HG03521 (cell line): ENCODE results near the gene CEBPG.

Source experiments
- ATAC-seq: cut with Tn5 transposase; IDR thresholded peaks from one replicate; pipeline ENCODE4 v1.9.1; 2021; ENCODE audit warnings: mild to moderate bottlenecking, moderate library complexity; ENCODE audit not compliant: unreplicated experiment

CEBPG gene

GRCh38 chr19:33379151-33379829 is 5.8 kb downstream of the CEBPG start:
- no peak for ATAC-seq

- ATAC-seq, result no peak
Measured at GRCh38 chr19:33381101-33381500, 7.6 kb downstream of the CEBPG start.

- no peak for ATAC-seq
Measured at GRCh38 chr19:33382006-33382405, 8.5 kb downstream of the CEBPG start.

GRCh38 chr19:33382982-33383381 is 9.5 kb downstream of the CEBPG start:
- no peak for ATAC-seq

- ATAC-seq, result no peak
Measured at GRCh38 chr19:33383720-33384292, 10.3 kb downstream of the CEBPG start.

GRCh38 chr19:33384983-33385382 is 11.5 kb downstream of the CEBPG start:
- ATAC-seq, result no peak

GRCh38 chr19:33385956-33386355 is 12.4 kb downstream of the CEBPG start:
- no peak for ATAC-seq

- no peak for ATAC-seq
Measured at GRCh38 chr19:33386361-33386858, 12.9 kb downstream of the CEBPG start.

- no peak for ATAC-seq
Measured at GRCh38 chr19:33387351-33388230, 14.1 kb downstream of the CEBPG start.

GRCh38 chr19:33388231-33388724 is 14.8 kb downstream of the CEBPG start:
- no peak for ATAC-seq

GRCh38 chr19:33388725-33389420 is 15.4 kb downstream of the CEBPG start:
- ATAC-seq, result no peak

- no peak for ATAC-seq
Measured at GRCh38 chr19:33389421-33390100, 16.1 kb downstream of the CEBPG start.

- no peak for ATAC-seq
Measured at GRCh38 chr19:33390101-33390907, 16.8 kb downstream of the CEBPG start.

GRCh38 chr19:33390908-33391630 is 17.6 kb downstream of the CEBPG start:
- ATAC-seq, result no peak

- ATAC-seq, result no peak
Measured at GRCh38 chr19:33391631-33392249, 18.2 kb downstream of the CEBPG start.

GRCh38 chr19:33392341-33393285 is 19.1 kb downstream of the CEBPG start:
- ATAC-seq, result no peak

GRCh38 chr19:33393286-33394005 is 19.9 kb downstream of the CEBPG start:
- ATAC-seq, result no peak
